GM18511 (cell line): Measurements from ENCODE around the gene FBXO3.
"Not testable (repeated sequence)": the region's sequence is repeated elsewhere in the genome, so short reads cannot be mapped to it uniquely, and the experiment has no call there.

Experiments
- ATAC-seq: cut with Tn5 transposase; IDR thresholded peaks from one replicate; pipeline ENCODE4 v1.9.1; 2021; ENCODE audit warnings: mild to moderate bottlenecking, moderate library complexity; ENCODE audit not compliant: unreplicated experiment

FBXO3 gene

DNA sequence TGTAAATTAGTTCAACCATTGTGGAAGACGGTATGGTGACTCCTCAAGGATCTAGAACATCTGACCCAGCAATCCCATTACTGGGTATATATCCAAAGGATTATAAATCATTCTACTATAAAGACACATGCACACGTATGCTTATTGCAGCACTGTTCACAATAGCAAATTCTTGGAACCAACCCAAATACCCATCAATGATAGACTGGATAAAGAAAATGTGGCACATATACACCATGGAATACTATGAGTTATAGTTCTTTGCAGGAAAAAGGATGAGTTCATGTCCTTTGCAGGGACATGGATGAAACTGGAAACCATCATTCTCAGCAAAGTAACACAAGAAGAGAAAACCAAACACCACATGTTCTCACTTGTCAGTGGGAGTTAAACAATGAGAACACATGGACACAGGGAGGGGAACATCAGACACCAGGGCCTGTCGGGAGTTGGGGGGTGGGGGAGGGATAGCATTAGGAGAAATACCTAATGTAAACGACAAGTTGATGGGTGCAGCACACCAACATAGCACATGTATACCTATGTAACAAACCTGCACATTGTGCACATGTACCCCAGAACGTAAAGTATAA lies 45.2 kb downstream of the FBXO3 start:
- not testable (repeated sequence) for ATAC-seq

DNA sequence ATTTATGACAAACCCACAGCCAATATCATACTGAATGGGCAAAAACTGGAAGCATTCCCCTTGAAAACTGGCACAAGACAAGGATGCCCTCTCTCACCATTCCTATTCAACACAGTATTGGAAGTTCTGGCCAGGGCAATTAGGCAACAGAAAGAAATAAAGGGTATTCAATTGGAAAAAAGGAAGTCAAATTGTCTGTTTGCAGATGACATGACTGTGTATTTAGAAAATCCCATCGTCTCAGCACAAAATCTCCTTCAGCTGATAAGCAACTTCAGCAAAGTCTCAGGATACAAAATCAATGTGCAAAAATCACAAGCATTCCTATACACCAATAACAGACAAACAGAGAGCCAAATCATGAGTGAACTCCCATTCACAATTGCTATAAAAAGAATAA lies 46.8 kb downstream of the FBXO3 start:
- ATAC-seq = not testable (repeated sequence)

DNA sequence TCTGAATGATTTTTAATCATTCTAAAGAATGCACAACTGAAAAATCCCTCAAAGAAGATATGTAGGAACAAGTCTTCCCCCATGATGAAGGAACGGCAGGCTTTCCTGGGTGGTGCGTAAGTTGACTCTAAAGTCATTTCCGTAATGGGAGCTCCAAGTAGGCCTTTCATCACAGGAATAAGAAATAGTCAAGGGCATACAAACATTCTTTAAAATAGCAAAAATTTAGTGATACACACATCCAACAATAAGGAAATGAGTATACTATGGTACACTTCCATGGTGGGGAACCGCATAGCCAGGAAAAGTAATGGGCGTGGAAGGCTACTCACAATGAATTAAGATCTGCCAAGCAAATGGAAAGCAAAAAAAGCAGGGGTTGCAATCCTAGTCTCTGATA lies 48.8 kb downstream of the FBXO3 start:
- no peak for ATAC-seq

DNA sequence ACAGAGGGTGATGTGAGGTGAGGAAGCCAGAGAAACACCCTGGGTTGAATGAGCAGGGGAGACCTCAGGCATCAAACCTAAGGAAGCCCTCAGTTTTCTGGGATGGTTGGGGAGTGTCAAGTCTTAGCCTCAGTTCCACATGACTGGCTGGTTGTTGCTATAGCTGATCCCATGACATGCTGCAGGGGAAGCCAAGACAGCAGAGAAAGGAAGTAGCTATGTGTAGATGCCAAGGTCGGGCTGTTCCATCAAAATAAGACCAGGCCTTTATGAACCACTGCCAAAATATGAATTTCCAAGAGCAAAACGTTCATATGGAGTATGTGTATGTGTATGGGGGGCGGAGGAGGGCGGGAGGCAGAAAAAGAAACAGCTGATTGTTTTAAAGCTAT lies 49.7 kb downstream of the FBXO3 start:
- ATAC-seq = no peak

DNA sequence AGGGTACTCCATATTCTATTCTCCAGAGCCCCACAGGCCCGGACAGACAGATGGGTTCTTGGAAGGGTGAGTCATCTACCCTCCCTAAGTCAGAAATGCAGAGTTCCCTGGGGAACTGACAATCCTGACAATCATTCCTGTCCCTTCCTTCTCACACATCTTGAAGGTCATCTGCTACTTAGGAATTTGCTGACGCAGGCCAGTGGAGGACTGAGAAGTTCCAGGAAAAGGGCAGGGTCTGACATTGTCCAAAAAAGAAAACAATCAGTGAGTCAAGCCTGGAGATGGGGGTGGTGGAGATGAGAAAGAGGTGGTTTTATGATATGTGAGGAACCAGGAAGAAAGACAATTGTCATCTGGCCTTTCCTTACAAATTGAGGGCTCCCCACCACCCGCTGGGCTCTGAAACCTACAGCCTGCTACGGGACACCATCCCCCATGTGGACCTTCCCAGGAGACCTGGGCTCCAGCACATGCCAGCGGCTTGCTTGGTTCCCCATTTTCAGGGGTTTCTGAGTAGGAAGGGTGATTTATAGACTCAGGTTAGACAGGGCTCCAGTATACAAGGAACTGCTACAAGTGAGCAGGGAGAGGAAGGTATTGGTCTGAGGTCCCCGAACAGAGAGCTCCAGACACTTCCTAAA lies 51.0 kb downstream of the FBXO3 start:
- ATAC-seq = peak; percentile 31

DNA sequence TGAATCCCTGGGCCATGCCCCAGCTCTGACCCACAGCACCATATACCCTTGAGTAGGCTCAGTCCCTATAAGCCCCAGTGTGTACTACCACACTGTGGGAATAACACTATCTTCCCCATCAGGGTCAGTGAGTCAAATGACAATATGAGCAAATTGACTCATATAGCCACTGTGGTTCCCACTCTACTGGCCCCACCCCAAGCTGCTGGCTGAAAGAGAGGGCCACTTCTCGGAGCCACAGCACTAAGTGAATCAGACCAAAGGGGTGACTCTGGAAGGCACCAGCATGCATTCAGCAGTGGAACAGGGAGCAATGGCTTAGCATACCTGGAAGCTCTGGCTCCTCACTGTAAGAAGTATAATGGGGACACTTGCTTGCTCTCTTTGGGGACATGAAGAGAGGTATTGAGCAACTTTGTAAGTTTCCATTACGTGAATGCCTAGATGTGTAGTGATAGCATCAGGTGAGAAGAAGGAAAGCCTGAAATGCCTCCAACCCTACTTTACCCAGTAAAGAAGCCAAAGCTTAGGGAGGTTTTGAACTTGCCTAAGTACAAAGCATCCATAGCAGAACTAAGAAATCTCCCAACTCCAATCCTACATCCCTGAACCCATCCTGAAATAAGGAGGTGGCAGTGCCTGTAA lies 51.6 kb downstream of the FBXO3 start:
- peak; percentile 88 for ATAC-seq

DNA sequence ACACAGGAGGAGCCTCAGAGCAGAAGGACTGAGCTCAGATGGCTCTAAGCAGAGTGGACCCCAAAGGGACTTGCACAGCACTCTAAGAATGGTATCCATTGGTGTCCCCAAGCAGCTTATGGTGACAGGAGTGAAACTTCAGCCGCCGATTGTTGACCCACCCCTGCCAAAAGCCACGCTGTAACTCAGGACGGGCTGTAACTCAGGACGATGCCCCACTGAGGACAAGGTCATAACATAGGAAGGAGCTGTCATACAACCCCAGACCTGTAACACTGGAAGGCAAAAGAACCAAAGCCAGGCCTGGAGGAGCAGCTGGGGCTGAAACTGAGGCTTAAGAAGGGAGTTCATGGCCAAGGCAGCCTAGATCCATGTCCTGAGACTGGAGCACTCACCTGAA lies 52.3 kb downstream of the FBXO3 start:
- ATAC-seq = no peak

DNA sequence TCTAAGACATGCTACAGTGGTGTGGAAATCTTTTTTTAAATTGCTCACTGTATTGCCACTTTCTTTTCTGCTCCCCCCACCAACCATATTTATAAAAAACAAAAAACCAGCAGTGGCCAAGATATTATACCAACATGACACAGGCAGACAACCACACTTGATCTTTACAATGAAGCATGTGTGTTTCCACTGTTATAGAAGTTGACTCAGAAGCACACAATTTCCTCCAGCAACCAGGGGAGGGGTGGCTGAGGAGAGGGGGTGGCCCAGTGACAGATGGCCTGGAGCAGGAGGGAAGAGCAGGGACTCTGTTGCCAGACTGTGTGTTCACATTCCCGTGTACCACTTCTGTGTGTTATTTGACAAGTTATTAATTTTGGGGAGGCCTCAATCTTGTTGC lies 52.9 kb downstream of the FBXO3 start:
- ATAC-seq = no peak

DNA sequence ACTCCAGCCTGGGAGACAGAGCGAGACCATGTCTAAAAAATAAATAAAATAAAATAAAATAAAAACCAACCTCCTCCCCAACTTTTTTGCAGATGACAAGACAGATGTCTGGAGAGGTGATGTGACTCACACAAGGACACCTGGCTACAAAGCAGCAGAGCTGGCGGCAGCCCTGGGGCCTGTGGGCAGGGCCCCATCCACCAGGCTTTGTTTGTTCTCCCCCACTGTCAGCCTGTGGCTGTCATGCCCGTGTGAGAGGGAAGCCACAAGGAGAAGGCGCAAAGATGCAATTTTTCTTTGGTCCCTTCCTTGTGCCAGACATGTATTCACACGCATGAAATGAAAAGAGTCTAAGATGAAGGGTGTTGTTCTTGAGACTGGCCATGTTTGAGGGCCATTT lies 54.7 kb downstream of the FBXO3 start:
- ATAC-seq = no peak

DNA sequence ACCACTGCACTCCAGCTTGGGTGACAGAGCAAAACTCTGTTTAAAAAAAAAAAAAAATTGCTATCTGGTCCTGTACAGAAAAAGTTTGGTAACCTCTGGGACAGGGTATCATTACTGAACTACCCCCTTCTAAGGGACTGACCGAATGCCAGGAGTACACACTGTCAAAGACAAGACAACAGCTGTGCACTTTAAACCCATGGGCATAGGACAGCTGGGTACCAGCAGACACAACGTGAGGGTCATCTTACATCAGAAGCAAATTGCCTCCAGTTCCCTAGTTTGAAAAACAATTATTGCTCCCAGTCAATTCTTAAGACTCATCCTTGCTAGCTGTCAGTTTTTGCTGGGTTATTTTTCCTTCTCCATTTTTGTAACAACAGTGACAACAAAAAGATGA lies 55.9 kb downstream of the FBXO3 start:
- no peak for ATAC-seq

DNA sequence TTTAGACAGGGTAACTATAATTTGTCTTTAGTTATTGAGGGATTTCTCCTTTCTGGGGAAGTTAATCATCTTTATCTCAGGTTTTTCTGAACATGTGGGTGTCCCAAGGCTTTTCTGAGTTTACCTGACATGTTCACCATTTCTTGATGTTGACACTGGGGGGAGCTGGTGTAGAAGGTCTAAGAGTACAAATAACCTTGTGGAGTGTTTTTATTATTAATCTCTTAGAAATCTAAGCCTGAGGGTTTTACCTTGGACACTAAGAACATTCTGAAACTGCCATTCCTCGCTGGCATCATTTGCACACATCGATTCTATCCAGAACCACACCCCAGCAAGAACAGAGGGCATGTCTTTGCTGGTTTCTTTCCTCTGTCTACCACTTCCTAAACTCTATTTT lies 58.1 kb downstream of the FBXO3 start:
- ATAC-seq = no peak

DNA sequence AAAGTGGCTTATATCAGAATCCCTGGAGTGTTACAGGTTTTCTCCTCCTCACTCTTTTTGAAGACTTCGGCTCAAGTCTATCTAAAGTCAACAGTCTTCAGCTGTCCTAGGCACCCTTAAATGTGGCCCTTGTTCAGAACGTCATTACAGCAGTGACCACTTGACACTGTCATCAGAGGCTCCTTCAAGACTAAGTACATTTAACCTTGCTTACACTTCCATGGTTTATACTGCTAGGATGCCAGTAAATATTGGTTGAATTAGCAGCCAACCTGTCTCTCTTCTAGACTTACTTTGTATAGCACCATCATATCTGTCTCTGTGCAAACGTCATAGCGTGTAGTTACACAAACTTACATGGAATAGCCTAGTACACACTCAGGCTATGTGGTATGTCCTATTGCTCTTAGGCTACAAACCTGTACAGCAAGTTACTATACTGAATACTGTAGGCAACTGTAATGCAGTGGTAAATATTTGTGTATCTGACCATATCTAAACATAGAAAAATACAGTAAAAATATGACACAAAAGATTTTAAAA lies 60.4 kb downstream of the FBXO3 start:
- no peak for ATAC-seq

DNA sequence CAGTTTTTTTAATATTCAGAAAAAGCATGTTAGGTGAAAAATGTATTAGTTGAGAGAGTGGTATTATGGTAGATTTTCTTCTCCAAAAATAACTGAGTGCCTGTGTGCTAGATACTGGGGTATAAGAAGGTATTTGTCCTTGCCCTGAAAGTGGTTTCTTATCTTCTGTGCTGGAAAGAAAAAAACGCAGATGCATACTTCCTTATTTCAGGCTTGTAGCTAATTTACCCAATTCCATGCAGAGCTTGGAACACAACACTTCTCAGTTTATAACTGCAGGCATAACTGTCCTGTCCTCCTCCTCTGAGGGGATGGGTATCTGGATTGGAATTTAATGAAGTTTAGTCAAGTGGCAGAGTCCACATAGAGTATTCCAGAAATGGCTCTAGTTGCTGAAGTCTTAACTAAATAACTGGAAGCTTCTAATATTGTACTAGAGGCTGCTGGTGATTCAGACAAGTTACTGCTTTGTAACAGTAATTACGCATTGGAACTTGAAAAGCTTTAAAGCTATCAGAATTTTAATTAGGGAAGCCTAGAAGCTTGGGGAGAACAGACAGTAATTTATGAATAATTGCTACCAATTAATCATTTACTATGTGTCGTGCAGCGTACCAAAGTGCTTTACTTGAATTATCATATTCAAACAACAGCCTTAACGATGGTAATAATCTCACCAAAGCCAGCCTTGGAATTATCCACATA lies 61.0 kb downstream of the FBXO3 start:
- no peak for ATAC-seq

DNA sequence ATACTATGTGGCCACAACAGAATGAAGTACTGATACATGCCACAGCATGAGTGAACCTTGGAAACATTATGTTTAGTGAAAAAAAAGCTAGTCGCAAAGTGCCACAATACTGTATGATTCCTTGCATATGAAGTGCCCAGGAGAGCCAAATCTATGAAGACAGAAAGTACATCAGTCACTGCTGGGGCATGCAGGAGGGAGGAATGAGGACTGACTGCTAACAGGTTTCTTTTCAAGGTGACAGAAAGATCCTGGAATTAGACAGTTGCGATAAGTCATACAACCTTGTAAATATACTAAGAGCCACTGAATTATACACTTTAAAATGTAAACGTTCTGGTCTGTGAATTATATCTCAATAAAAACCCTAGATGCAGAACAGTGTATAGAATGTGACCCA lies 61.9 kb downstream of the FBXO3 start:
- no peak for ATAC-seq

DNA sequence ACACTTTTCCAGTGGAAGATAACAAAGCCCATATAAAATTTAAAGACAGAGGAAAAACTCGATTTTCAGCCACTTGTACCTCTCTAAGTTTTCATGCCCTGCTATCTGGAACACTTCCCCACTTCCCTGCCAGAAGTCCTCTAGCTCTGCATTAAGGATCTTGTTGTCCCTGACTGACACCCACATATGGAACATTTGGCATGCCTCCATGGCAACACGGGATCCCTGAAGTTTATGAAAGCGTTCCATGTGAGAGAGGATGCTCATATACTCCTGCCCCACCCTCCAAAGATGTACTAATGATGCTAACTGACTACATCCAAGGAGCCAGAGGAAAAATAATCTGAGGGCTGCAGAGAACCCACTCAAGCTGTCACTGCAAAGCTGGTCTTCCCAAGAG lies 64.9 kb downstream of the FBXO3 start:
- no peak for ATAC-seq

DNA sequence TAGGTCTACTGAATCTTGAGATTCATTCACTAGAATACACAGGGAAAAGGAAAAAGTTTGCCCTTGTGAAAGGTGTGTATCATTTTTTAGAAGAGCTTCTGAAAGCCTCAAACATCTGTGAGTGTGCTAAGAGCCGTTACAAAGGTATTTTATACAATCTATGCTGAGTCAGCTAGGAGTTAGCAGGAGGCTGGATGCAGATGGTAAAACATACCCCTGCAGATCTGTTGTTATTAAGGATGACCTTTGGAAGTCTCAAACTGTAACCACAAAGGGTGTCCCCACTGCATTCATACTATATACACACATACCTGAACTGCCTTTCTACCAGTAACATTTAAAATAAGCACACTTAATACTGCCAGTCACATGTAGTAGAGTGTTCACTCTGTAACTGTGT lies 65.3 kb downstream of the FBXO3 start:
- ATAC-seq = no peak

DNA sequence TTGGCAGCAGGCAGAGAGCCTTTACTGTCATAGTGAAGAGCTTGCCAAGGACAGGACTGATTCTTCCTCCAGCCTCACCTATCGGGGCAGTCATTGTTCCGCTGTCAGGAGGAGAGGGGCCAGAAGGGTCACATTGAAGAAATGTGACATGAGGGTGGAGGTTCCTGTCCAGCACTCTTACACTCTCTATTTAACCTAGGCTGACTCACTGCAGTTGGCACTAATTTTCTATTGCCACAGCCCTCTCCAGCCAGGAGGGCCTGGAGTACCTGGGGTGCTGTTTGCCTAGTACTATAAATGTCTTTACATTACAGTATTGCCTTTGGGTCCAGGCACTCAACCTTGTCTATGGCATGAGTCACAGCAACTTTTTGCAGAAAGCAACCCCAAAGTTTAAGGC lies 66.5 kb downstream of the FBXO3 start:
- ATAC-seq = not testable (repeated sequence)

DNA sequence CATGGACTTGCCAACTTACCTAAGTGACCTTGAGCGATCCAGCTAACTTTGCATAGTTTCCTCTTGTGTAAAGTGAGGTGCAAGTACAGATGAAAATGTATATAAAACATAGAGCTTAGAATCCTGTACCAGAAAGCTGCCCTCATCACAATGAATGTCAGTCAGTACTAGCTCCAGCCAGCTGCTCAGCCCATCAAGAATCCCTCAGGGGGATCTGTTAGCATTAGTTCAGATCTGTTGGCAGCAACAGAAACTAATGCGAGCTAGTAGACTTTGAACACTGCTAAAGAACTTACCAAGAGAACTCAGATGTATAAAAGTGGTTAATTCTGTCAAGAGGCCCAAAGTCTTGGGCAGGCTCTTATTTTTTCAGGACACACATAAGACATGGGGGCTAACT lies 67.4 kb downstream of the FBXO3 start:
- no peak for ATAC-seq

DNA sequence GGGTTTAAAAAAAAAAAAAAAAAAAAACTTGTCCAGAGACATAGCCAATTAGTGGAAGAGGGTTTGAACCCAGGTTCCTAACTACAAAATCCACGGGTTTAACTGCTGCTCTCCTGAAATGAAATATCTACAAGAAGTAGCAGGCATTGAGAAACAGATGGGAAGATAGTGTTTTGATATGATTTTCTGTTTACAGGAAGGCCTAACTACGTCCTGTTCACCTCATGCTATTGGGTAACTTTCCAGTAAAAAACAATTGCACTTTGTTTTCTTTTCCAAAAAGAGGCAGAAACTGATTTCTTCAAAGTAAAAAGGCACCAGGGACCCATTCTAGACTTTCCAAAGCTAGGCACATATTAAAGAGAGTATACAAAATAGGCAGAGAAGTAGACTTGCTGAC lies 67.8 kb downstream of the FBXO3 start:
- no peak for ATAC-seq

DNA sequence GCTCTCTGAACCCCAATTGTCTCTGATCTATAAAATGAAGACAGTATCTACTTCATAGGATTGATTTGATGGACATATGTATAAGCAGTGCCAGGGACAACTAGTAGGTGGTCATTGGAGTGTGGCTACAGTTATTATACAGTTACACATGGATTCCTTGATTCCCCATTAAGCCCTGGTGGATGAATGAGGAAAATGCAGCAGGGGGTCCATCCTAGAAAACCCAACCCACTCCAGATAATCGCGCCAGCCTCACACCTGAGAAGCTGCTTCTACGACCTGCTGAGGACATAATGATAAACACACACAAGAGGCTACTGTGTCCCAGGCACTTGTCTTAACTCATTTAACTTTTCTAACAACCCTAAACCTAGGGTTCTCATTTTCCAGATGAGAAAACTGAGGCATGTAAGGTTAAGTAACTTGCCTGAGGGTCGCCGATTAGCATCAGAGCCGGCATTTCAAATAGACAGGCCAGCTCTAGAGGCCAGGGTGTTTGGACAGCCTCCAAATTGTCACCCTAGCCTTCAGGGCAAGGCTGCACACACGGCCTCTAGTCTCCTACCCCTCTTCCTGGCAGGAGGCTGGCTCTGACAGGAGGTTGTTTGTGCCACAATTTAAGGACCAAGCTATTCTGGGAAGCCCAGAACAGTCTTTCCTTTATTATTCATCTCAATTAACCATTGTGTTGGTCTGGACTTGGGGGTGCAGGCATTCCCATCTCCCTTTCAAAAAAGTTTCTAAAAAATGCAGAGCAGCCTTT lies 69.9 kb downstream of the FBXO3 start:
- no peak for ATAC-seq

DNA sequence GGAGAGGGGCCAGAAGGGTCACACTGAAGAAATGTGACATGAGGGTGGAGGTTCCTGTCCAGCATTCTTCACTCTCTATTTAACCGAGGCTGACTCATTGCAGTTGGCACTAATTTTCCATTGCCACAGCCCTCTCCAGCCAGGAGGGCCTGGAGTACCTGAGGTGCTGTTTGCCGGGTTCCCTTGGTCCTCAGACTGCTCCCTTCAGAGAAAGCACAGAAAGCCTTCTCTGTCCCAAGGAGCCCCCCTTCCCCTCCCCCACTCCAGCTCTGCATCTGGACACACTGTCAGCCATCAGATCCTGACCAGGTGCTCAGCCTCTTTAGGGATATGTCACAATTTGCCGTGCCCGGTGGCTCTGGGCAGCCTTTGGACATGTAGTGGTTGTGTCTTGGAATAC lies 70.5 kb downstream of the FBXO3 start:
- ATAC-seq = no peak
